Uterus (tissue), 2 donors: ENCODE measurements around the gene CD1C.
"Not testable (repeated sequence)": the region's sequence is repeated elsewhere in the genome, so short reads cannot be mapped to it uniquely, and the experiment has no call there.

Experiments used
- CTCF ChIP-seq, 4 experiments: fragments of 200-600 bp in 2 of 4; fragments of 450-650 bp in 2 of 4; sonication (generic) in 2 of 4; IDR thresholded peaks; one replicate each; pipeline ENCODE4 v1.5.1; 2016 to 2019; ENCODE audit warnings: antibody characterized with exemption in 4 of 4, mild to moderate bottlenecking in 2 of 4, moderate library complexity in 1 of 4
- POLR2A ChIP-seq, 2 donors: fragments of 450-650 bp; IDR thresholded peaks; one replicate each; pipeline ENCODE4 v1.6.1; 2016; ENCODE audit warnings: antibody characterized with exemption in 2 of 2, mild to moderate bottlenecking in 1 of 2, moderate library complexity in 1 of 2

GRCh38 chr1:158256747-158257146 is 33.0 kb upstream of the CD1C start:
- not testable (repeated sequence) for TF ChIP-seq CTCF, POLR2A (IDR thresholded peaks at IDR 0.05)
